Measurements from ENCODE around the gene ZNF41.

ZNF41 gene

DNA sequence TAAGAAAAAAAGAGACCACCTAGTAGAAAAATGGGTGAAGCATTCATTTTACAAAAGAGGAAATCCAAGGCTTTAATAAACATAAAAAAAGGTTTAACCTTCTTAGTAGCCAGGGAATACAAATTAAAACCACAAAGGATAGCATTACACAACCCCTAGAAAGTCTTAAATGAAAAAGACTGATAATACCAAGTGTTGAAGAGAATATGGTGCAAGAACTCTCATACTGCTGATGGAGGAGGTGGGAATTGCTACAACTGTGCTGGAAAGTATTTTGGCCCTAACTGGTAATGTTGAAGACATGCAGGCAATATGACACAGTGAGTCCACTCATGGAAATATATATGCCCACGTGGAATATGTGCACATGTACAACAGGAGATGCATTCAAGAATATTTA is 22.5 kb downstream of the ZNF41 start:
- DNase-seq (ENCODE audit: low spot score in 2 of 2) (no peak), ATAC-seq (no peak)
- Mint-ChIP-seq H3K4me1 (peaks cover 17% of the 10 kb centered on the region), H3K4me3 (no peak overlapping the region), H3K9me3 (peaks cover 5% of the 10 kb centered on the region), H3K27ac (no peak overlapping the region), H3K36me3 (peaks cover 22% of the 10 kb centered on the region)

DNA sequence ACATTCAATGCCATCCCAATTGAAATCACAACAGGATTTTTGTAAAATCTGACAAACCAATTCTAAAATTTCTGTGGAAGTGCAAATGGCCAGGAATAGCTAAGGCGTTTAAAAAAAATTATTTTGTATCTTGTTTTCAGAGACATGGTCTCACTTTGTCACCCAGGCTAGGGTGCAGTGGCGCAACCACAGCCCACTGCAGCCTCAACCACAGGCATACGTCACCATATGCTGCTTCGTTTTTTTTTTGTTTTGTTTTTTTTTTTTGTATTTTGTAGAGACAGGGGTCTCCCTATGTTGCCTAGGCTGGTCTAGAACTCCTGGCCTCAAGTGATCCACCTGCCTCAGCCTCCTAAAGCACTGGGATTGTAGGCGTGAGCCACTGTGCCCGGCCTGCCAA is 24.5 kb downstream of the ZNF41 start:
- H3K36me3 Mint-ChIP-seq = peaks cover 39% of the 10 kb centered on the region
- H3K4me3 Mint-ChIP-seq = no peak overlapping the region
- H3K4me1 Mint-ChIP-seq = peaks cover 17% of the 10 kb centered on the region
- H3K27ac Mint-ChIP-seq = peak overlapping the region; percentile 43
- ATAC-seq (peak; percentile 71), DNase-seq (ENCODE audit: low spot score in 2 of 2) (peak in 1 of 2 donors; percentile 46)
- peaks cover 5% of the 10 kb centered on the region for H3K9me3 Mint-ChIP-seq

DNA sequence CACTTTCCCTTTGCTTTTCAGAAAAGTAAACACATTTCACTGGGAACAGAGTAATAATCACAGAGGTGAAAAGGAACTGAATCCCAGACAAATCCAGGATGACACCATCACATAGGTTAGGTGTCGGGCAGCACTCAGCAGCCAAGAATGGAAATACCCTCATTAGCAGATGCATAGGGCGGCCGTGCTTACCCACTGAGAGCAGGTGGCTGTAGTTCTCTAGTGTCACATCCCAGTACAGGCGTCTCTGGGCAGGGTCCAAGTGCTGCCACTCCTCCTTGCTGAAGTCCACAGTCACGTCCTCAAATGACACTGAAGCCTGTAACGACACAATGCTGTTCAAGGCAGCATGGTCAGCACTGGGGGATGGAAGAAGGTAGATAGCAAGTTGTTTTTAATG is 26.9 kb downstream of the ZNF41 start:
- ATAC-seq = no peak
- DNase-seq (ENCODE audit: low spot score in 2 of 2) = no peak
- Mint-ChIP-seq H3K36me3 (peaks cover 57% of the 10 kb centered on the region), H3K4me1 (peaks cover 11% of the 10 kb centered on the region), H3K27ac (no peak overlapping the region), H3K4me3 (no peak overlapping the region), H3K9me3 (no peaks in the 10 kb centered on the region)

DNA sequence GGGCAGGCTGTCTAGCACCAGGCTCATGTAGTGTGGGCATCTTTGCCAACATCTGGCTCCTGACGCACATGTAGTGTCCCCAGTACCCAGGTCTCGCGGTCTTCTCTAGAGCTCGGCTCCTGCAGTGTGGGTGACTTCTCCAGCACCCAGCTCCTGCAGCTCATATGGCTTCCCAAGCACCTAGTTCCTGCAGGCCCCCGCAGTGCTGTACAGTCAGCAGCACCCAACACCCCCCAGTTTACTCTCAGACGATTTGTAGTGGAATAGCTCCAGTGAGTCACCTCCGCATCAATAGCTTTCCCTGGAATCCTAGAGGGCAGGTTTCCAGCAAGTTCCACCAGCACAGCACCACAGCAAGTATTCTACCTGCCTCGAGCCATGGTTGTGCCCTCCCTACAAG is 30.9 kb downstream of the ZNF41 start:
- Mint-ChIP-seq H3K9me3 (peaks cover 8% of the 10 kb centered on the region), H3K4me1 (peaks cover under 1% of the 10 kb centered on the region), H3K27ac (no peak overlapping the region), H3K36me3 (peaks cover 72% of the 10 kb centered on the region), H3K4me3 (no peak overlapping the region)
- no peak for DNase-seq (ENCODE audit: low spot score in 2 of 2)
- no peak for ATAC-seq

DNA sequence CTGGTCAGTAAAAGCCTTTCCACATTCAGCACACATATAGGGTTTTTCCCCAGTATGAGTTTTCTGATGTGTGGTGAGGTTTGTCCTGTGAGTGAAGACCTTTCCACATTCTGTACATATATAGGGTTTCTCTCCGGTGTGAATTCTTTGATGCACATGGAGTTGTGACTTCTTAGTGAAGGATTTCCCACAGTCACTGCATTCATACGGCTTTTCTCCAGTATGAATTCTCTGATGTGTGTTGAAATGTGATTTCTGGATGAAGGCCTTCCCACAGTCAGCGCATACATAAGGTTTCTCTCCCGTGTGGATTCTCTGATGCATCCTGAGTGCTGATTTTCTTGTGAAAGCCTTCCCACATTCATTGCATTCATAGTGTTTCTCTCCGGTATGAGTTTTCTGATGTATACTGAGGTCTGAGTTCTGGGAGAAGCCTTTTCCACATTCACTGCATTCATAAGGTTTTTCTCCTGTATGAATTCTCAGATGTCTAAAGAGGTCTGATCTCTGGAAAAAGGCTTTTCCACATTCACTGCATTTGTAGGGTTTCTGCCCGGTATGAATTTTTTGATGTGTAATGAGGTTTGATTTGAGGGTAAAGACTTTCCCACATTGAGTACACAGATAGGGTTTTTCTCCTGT is 34.7 kb downstream of the ZNF41 start:
- H3K36me3 Mint-ChIP-seq = peaks cover 40% of the 10 kb centered on the region
- ATAC-seq = no peak
- H3K4me1 Mint-ChIP-seq = no peaks in the 10 kb centered on the region
- no peak overlapping the region for H3K4me3 Mint-ChIP-seq
- peaks cover 10% of the 10 kb centered on the region for H3K9me3 Mint-ChIP-seq
- no peak overlapping the region for H3K27ac Mint-ChIP-seq
- no peak for DNase-seq (ENCODE audit: low spot score in 2 of 2)

DNA sequence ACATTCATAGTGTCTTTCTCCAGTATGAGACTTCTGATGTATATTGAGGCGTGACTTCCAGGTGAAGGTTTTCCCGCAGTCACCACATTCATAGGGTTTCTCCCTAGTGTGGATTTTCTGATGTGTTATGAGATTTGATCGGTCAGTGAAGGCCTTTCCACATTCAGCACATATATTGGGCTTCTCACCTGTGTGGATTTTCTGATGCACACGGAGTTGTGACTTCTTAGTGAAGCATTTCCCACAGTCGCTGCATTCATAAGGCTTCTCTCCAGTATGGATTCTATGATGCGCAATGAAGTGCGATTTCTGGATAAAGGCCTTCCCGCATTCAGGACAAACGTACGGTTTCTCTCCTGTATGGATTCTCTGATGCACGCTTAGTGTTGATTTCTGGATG is 35.4 kb downstream of the ZNF41 start:
- Mint-ChIP-seq H3K4me1 (no peaks in the 10 kb centered on the region), H3K4me3 (no peak overlapping the region), H3K36me3 (peaks cover 34% of the 10 kb centered on the region), H3K9me3 (peaks cover 10% of the 10 kb centered on the region), H3K27ac (no peak overlapping the region)
- ATAC-seq = no peak
- DNase-seq (ENCODE audit: low spot score in 2 of 2) = no peak

DNA sequence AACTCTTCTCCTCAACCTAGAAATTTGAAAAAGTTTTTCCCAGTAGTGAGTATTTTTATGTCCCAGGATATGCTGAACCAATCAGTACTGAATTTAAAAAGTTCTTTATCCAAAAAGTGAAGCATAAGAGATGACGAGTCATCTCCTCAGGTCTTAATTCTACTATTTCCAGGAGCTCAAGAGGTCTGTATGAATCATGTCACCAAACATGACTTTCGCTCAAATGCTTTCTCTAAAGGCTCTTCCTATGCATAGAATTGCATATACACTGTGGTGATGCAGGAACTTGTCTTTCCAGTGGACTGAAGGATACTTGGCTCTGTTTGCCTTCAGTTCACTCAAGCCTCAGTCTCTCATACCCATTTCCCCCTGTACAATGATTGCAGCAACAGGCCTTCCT is 36.1 kb downstream of the ZNF41 start:
- Mint-ChIP-seq H3K9me3 (peaks cover 10% of the 10 kb centered on the region), H3K4me3 (no peak overlapping the region), H3K4me1 (no peaks in the 10 kb centered on the region), H3K36me3 (peaks cover 27% of the 10 kb centered on the region), H3K27ac (no peak overlapping the region)
- DNase-seq (ENCODE audit: low spot score in 2 of 2) (no peak), ATAC-seq (no peak)

DNA sequence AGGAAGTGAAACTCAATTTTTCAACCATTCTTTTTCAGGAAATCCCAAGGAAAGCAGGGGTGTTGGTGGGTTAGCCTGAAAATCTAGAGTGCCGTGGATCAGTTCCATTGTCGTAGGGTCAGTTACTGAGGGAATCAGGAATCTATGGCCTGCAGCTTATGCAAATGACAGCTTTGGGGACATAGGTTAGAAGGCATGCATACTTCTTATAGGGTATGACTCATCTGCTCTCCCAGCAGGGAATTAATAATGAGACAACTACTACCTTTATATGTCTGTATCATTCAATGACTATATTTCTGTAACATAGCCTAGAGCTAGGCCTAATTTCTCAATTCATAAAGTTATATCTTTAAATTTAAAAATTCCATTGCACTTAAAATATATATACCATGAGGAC is 36.6 kb downstream of the ZNF41 start:
- no peak for ATAC-seq
- Mint-ChIP-seq H3K36me3 (peaks cover 22% of the 10 kb centered on the region), H3K9me3 (peaks cover 10% of the 10 kb centered on the region)

DNA sequence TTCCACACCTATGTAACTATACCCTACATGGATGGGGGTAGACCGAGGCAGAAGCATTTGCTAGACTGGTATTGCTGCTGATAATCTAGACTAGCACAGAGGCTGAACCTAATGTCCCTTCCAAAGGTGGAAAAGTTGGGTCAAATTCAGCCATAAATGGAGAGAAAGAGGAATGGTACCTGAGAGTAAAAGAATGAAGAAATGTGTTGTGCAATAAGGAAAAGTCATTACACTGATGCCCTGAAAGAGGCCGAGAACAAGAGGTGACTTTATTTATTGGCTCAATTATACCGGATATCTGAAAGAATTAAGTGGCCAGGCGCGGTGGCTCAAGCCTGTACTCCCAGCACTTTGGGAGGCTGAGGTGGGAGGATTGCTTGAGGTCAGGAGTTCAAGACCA is 52.1 kb downstream of the ZNF41 start:
- no peak for DNase-seq (ENCODE audit: low spot score in 2 of 2)
- H3K27ac Mint-ChIP-seq = no peak overlapping the region
- no peak for ATAC-seq
- no peaks in the 10 kb centered on the region for H3K4me1 Mint-ChIP-seq
- H3K9me3 Mint-ChIP-seq = no peaks in the 10 kb centered on the region
- no peak overlapping the region for H3K4me3 Mint-ChIP-seq
- no peaks in the 10 kb centered on the region for H3K36me3 Mint-ChIP-seq

More for the DNA sequence above, 36.6 kb downstream of the ZNF41 start:
- DNase-seq (ENCODE audit: low spot score in 2 of 2) = no peak
- Mint-ChIP-seq H3K4me3 (no peak overlapping the region), H3K4me1 (no peaks in the 10 kb centered on the region), H3K27ac (no peak overlapping the region)

DNA sequence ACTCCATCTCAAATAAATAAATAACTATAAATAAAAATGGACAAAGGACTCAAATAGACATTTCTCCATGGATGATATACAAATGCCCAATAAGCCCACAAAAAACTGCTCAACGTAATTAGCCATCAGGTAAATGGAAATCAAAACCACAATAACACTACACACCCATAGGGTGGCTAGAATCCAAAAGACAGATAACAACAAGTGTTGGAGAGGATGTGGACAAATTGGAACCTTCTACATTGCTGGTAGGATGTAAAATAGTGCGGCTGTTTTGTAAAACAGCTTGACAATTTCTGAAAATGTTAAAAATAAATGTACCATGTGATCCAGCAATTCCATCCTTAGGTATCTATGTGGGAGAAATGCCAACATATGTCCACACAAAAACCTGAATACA is 60.6 kb downstream of the ZNF41 start:
- Mint-ChIP-seq H3K4me3 (no peak overlapping the region), H3K4me1 (no peaks in the 10 kb centered on the region), H3K27ac (no peak overlapping the region), H3K36me3 (no peaks in the 10 kb centered on the region), H3K9me3 (peaks cover 6% of the 10 kb centered on the region)
- ATAC-seq = no peak
- DNase-seq (ENCODE audit: low spot score in 2 of 2) = no peak

DNA sequence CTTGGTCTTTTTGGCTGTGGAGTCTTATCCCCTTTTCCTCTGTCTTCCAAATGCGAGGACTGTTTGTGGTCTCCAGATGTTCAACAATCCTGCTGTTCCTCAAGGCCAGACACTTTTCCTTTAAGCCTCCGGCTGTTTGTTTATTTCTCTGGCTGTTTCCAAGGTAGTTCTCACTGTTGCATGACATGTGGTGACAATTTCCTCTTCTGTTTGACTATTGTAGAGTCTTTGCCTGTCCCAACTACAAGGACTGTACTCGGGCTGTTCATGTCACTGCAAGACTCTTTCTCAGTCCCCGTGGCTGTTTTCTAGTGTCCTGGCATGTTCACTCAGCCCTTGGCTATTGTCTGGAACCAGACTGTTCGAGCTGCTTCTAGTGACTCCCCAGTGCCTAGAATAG is 62.1 kb downstream of the ZNF41 start:
- ATAC-seq (no peak), DNase-seq (ENCODE audit: low spot score in 2 of 2) (no peak)
- no peak overlapping the region for H3K27ac Mint-ChIP-seq
- no peak overlapping the region for H3K4me3 Mint-ChIP-seq
- H3K4me1 Mint-ChIP-seq = no peaks in the 10 kb centered on the region
- no peaks in the 10 kb centered on the region for H3K36me3 Mint-ChIP-seq
- H3K9me3 Mint-ChIP-seq = peaks cover 6% of the 10 kb centered on the region

DNA sequence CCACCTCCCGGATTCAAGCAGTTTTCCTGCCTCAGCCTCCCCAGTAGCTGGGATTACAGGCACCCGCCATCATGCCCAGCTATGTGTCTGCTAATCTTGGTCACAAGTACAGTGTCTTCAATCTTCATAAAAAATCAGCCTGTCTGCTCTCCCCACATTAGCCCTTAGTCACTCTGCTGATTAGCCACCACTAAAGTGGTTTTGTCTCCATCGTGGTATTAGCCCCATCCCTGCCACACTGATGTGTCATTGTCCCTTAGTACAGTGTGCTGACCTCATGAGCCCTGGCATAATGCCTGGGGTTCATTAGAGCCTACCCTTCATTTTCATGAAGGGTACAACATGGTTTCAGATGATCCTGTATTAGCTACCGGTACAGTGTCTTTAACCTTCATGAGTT is 62.8 kb downstream of the ZNF41 start:
- Mint-ChIP-seq H3K27ac (no peak overlapping the region), H3K36me3 (no peaks in the 10 kb centered on the region), H3K4me1 (no peaks in the 10 kb centered on the region), H3K4me3 (no peak overlapping the region), H3K9me3 (peaks cover 6% of the 10 kb centered on the region)
- DNase-seq (ENCODE audit: low spot score in 2 of 2) = no peak
- no peak for ATAC-seq

DNA sequence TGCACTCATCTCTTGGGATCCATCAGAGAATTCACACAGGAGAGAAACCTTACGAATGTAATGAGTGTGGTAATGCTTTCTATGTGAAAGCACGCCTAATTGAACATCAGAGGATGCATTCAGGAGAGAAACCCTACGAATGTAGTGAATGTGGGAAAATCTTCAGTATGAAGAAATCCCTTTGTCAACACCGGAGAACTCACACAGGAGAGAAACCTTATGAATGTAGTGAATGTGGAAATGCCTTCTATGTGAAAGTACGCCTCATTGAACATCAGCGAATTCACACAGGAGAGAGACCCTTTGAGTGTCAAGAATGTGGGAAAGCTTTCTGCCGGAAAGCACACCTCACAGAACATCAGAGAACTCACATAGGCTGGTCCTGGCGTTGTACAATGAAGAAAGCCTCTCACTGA is 69.8 kb downstream of the ZNF41 start:
- no peaks in the 10 kb centered on the region for H3K36me3 Mint-ChIP-seq
- H3K4me1 Mint-ChIP-seq = no peaks in the 10 kb centered on the region
- no peak overlapping the region for H3K27ac Mint-ChIP-seq
- no peak for DNase-seq (ENCODE audit: low spot score in 2 of 2)
- no peak overlapping the region for H3K4me3 Mint-ChIP-seq
- ATAC-seq = no peak
- peaks cover 7% of the 10 kb centered on the region for H3K9me3 Mint-ChIP-seq
